Small intestine (tissue), 7 donors: Measurements from ENCODE around the gene OR52K1. TPM values are rescaled to one million over a fixed set of nuclear protein-coding genes. Genes with fewer than 3 reads are reported as not detected.
A peak's percentile ranks its signal among the peaks of the same experiment; 100 is the strongest.
"Not testable (repeated sequence)": the region's sequence is repeated elsewhere in the genome, so short reads cannot be mapped to it uniquely, and the experiment has no call there.

Source experiments
- DNase-seq, 2 donors: peaks; one replicate each; pipeline versions ENCODE4 v3.0.0 to v3.0.0-alpha.2; 2013
- FAIRE-seq: peaks from 2 replicates; lab custom pipeline; 2012; peaks lifted over from hg19 to GRCh38; lab: Jason Lieb, UNC
- H3K27ac ChIP-seq, 3 donors: one replicate each; pipeline ENCODE4 v1.5.1; 2013; ENCODE audit warnings: low read length in 2 of 3, mild to moderate bottlenecking in 2 of 3, control low read depth in 1 of 3, inconsistent platforms in 1 of 3, low read depth in 1 of 3, moderate library complexity in 1 of 3
- H3K27me3 ChIP-seq, 3 donors: one replicate each; pipeline ENCODE4 v1.6.1; 2013; ENCODE audit warnings: low read length in 3 of 3, inconsistent platforms in 1 of 3; ENCODE audit not compliant: control insufficient read depth in 3 of 3, insufficient read depth in 3 of 3
- H3K36me3 ChIP-seq, 3 donors: one replicate each; pipeline ENCODE4 v1.6.1; 2013; ENCODE audit warnings: low read length in 3 of 3, inconsistent platforms in 1 of 3, low read depth in 1 of 3, mild to moderate bottlenecking in 1 of 3, moderate library complexity in 1 of 3; ENCODE audit not compliant: control insufficient read depth in 3 of 3, insufficient read depth in 2 of 3
- H3K4me1 ChIP-seq, 3 donors: one replicate each; pipeline ENCODE4 v1.6.1; 2013; ENCODE audit warnings: low read length in 2 of 3, inconsistent platforms in 1 of 3, low read depth in 1 of 3, mild to moderate bottlenecking in 1 of 3, moderate library complexity in 1 of 3; ENCODE audit not compliant: control insufficient read depth in 3 of 3, insufficient read depth in 2 of 3
- H3K4me3 ChIP-seq, 3 donors: one replicate each; pipeline ENCODE4 v1.5.1; 2013; ENCODE audit warnings: low read length in 3 of 3, control low read depth in 1 of 3, inconsistent platforms in 1 of 3, low read depth in 1 of 3, mild to moderate bottlenecking in 1 of 3, moderate library complexity in 1 of 3
- H3K9me3 ChIP-seq, 2 donors: one replicate each; pipeline ENCODE4 v1.6.1; 2013; ENCODE audit warnings: low read depth in 1 of 2, low read length in 1 of 2; ENCODE audit not compliant: control insufficient read depth in 2 of 2, insufficient read depth in 1 of 2
- WGBS, 3 donors: extraction: QIAGEN DNeasy Blood & Tissue Kit; methylation state at CpG; one replicate each; pipeline ENCODE4 v1.1.7; 2013; 5-methylcytosine and 5-hydroxymethylcytosine counted together
- polyA plus RNA-seq, 4 donors: library from polyadenylated mRNA; stranded (reverse) in 3 of 4; unstranded in 1 of 4; fragments of 200-250 nt in 3 of 4; fragments of 120-200 nt in 1 of 4; gene quantifications; one replicate each; pipeline versions ENCODE4 v1.2.1 to v1.2.3, GENCODE V29; 2013
- donor health status: healthy with polysubstance abuse.
- donor health status: control.
- donor health status: control.
- donor health status: Bipolar disorder and iron deficiency.
- donor health status: healthy.

The OR52K1 gene
- polyA plus RNA-seq, 4 donors, result 0.09 TPM; not detected in 3

DNA sequence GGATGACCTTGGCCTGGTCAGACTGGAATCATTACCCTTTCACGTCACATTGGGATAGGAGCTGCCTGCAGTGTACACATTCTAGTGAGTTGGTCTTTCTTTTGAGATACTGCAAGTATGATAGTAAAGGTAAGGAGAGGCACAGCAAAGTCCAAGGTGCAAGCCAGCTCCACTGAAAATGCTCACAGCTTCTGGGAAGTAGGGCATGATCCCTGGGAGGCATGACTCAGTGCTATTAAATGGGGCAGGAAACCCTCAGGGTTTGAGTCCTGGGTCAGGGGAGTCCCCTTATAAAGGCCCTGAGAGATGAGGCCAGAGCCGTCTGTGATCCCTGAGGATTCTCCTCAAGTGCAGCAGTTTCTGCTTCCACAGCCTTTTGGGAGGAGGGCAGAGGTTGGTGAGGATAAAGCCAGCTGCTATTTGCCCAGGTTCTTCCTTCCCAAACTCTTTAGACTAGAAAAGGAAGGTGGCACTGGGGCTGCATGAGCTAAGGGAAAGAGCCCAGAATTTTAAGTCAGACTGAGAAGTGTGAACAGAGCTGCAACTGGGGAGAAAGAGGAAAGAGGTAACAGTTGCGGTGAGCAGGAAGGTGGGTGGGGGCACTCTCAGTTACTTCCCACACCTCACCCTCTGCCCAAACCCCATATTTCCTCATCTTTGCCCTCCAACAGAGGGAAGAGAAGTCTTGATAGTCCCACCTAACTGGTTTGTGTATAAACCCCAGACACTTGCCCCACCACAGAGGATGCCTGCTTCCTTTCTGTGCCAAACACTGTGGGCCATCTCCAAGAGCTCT is 14.4 kb upstream of the OR52K1 start:
- peak; percentile 52 to 81 for DNase-seq
- Histone ChIP-seq H3K36me3 (no peaks in the 10 kb centered on the region), H3K9me3 (peaks cover 0 to 14% of the 10 kb centered on the region in 2 donors), H3K4me1 (peaks cover 0 to 36% (median 6%) of the 10 kb centered on the region in 3 donors), H3K27ac (peak overlapping the region in 1 of 3 donors; percentile 87), H3K4me3 (no peak overlapping the region), H3K27me3 (no peaks in the 10 kb centered on the region)
- WGBS, 3 donors, result 49 to 63% (median 50%) methylated on average over 3 of the region's 3 CpGs
- FAIRE-seq, result no peak

DNA sequence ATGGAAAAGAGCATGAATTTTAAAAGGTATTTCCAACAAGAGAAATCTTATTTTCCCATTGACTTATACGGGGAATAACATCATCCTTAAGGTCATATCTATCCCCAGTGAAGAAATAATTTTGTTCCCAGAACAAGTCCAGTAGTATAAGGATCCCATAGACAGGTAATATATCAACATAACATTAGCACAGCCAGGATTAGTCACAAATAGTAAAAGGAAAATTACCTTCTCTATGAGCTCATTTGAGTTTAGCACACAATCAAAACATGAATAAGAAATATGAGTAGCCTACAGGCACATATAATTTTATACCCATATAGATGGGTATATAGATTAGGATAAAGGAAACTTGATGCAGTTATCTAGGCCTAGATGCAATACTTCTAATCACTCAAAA is 2.8 kb upstream of the OR52K1 start:
- H3K9me3 ChIP-seq, result no peaks in the 10 kb centered on the region
- no peak for FAIRE-seq
- 65 to 94% (median 84%) methylated on average over 1 of the region's 1 CpG for WGBS, 3 donors
- H3K36me3 ChIP-seq, result no peaks in the 10 kb centered on the region
- no peaks in the 10 kb centered on the region for H3K4me1 ChIP-seq
- no peak overlapping the region for H3K27ac ChIP-seq
- no peaks in the 10 kb centered on the region for H3K27me3 ChIP-seq
- DNase-seq, result no peak
- H3K4me3 ChIP-seq, result no peak overlapping the region

DNA sequence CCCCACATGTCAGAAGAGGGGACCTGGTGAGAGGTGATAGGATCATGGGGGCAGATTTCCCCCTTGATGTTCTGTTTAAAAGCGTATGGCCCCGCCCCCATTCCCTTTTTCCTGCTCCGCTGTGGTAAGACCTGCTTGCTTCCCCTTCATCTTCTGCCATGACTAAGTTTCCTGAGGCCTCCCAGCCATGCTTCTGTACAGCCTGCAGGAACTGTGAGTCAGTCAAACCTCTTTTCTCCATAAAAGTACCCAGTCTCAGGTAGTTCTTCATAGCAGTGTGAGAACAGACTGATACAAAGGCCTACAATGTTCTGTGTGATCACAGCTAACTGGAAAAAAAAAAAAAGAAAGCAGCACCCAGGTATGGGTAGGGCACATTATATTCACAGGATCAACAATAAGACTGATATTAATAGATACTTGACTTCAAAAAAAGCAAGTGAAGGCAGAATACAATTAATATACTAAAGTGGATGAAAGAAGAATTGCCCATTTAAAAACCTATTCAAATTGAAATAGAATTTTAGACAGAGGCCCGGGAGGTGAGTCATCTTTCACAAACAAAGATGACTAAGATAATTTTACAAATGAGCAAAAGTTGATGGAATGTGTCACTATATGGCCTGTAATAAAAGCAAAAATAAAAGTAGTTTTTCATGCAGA is 1.7 kb upstream of the OR52K1 start:
- no peak overlapping the region for H3K4me3 ChIP-seq
- H3K27me3 ChIP-seq, result no peaks in the 10 kb centered on the region
- no peaks in the 10 kb centered on the region for H3K9me3 ChIP-seq
- 68 to 75% (median 73%) methylated on average over 4 of the region's 4 CpGs for WGBS, 3 donors
- no peaks in the 10 kb centered on the region for H3K4me1 ChIP-seq
- H3K36me3 ChIP-seq, result no peaks in the 10 kb centered on the region
- no peak for FAIRE-seq
- H3K27ac ChIP-seq, result no peak overlapping the region
- DNase-seq, result no peak

DNA sequence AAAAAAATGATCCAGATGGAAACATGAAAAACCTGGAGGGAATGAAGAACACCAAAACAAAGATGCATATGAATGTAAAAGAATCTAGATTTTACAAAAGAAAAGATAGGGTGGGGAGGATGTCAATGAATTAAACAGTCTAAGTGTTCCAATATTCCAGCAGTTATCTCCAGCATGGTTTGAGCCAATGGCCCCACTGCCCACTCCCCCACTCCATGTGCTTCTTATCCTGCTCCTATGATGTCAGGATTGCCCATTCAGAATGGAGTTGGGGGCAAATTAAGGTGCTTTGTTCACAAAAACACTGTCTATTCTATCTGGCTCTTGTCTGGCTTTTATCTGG is 1.2 kb upstream of the OR52K1 start:
- H3K27me3 ChIP-seq, result no peaks in the 10 kb centered on the region
- FAIRE-seq, result no peak

DNA sequence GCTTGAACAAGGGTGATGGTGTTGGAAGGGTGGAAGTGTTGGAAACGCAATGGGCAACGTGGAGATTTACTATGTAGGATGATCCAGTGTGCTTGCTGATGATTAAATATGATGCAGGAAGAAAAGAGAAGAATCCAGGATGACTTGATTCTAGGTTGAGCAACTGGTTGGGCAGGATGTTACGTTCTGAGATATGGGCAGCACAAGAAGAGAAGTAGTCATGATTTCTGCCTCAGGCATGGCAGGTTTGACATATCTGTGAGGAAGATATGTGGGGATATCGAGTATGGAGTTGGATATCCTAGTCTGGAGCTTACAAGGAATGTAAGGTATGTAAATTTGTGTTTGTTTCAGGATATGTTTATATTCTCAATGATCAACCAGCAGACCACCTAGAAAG is 1.9 kb downstream of the OR52K1 start:
- no peaks in the 10 kb centered on the region for H3K27me3 ChIP-seq
- DNase-seq (no peak), FAIRE-seq (no peak)
- H3K4me3 ChIP-seq, result no peak overlapping the region
- no peaks in the 10 kb centered on the region for H3K36me3 ChIP-seq
- H3K4me1 ChIP-seq, result no peaks in the 10 kb centered on the region
- no peaks in the 10 kb centered on the region for H3K9me3 ChIP-seq
- 60 to 77% (median 69%) methylated on average over 4 of the region's 4 CpGs for WGBS, 3 donors
- no peak overlapping the region for H3K27ac ChIP-seq

More for the DNA sequence above, 1.2 kb upstream of the OR52K1 start:
- no peaks in the 10 kb centered on the region for H3K9me3 ChIP-seq
- no peak overlapping the region for H3K27ac ChIP-seq
- H3K36me3 ChIP-seq, result no peaks in the 10 kb centered on the region
- DNase-seq, result no peak
- no peaks in the 10 kb centered on the region for H3K4me1 ChIP-seq
- no peak overlapping the region for H3K4me3 ChIP-seq

DNA sequence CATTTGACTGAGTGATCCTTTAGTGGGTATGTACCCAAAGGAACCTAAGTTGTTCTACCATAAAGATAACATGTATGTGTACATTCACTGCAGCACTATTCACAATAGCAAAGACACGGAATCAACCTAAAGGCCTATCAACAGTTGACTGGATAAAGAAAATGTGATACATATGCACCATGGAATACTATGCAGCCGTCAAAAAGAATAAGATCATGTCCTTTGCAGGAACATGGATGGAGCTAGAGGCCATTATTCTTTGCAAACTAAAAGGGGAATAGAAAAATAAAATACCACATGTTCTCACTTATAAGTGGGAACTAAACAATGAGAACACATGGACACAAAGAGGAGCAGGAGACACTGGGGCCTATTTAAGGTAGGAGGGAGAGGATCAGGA is 9.0 kb downstream of the OR52K1 start:
- H3K9me3 ChIP-seq, H3K4me3 ChIP-seq, DNase-seq, FAIRE-seq, H3K4me1 ChIP-seq, H3K36me3 ChIP-seq, H3K27ac ChIP-seq, H3K27me3 ChIP-seq: not testable (repeated sequence)
- 62 to 87% (median 84%) methylated on average over 2 of the region's 2 CpGs for WGBS, 3 donors

DNA sequence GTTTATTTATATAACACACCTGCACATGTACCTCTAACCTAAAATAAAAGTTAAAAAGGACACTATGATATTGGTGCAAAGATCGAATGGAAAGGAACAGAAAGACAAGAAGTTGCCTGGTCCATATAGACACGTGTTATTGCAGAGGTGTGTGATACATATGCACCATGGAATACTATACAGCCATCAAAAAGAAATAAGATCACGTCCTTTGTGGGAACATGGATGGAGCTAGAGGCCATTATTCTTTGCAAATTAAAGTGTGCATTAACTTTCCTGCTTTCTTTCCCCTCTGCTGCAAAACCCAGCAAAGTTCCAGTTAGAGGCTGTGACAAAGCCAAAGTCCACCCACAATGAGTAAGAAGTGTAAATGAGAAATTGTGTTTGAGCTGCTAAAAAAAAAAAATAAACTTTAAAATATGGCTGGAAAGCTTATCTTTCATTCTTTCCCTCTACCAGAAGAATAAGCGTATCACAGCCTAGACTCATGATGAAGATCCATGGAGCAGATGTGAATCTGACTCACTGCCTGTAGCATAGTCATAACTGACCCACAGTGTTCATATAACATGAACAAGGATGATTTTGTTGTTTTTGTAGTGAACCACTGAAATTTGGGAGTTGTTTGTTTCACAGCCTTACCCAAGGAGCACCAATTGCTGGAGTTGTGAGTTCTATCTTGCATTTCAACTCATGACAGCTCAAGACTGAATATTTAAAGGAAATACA is 9.6 kb downstream of the OR52K1 start:
- no peaks in the 10 kb centered on the region for H3K4me1 ChIP-seq
- 81 to 83% (median 82%) methylated on average over 4 of the region's 4 CpGs for WGBS, 3 donors
- H3K27me3 ChIP-seq, result peaks cover 0 to 9% (median 0%) of the 10 kb centered on the region in 3 donors
- FAIRE-seq (no peak), DNase-seq (no peak)
- no peak overlapping the region for H3K4me3 ChIP-seq
- peaks cover 0 to 2% of the 10 kb centered on the region in 2 donors for H3K9me3 ChIP-seq
- no peaks in the 10 kb centered on the region for H3K36me3 ChIP-seq
- H3K27ac ChIP-seq, result no peak overlapping the region

DNA sequence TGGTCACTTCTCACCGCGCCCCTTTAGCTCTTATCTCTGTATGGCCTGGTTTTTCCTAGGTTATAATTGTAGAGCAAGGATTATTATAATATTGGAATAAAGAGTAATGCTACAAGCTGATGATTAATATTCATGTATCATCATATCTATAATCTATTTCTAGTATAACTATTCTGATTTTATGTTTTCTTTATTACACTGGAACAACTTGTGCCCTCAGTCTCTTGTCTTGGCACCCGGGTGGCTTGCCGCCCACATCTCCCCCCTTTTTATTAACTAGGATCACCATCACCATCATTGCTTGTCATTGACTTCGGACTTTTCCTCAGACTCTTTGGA is 11.0 kb downstream of the OR52K1 start:
- no peak for DNase-seq
- no peaks in the 10 kb centered on the region for H3K4me1 ChIP-seq
- no peaks in the 10 kb centered on the region for H3K36me3 ChIP-seq
- H3K9me3 ChIP-seq, result peaks cover 0 to 2% of the 10 kb centered on the region in 2 donors
- H3K4me3 ChIP-seq, result no peak overlapping the region
- H3K27ac ChIP-seq, result no peak overlapping the region
- peaks cover 0 to 9% (median 3%) of the 10 kb centered on the region in 3 donors for H3K27me3 ChIP-seq
- no peak for FAIRE-seq
- 21 to 39% (median 27%) methylated on average over 5 of the region's 5 CpGs for WGBS, 3 donors
